Tibial nerve (tissue), 4 donors: ENCODE results near the gene MTCH1. TPM values are rescaled to one million over a fixed set of nuclear protein-coding genes. Genes with fewer than 3 reads are reported as not detected.
"Not testable (repeated sequence)": the region's sequence is repeated elsewhere in the genome, so short reads cannot be mapped to it uniquely, and the experiment has no call there.

Experiments
- DNase-seq, 2 donors: peaks; one replicate each; pipeline ENCODE4 v3.0.0-alpha.2; 2019; ENCODE audit warnings: low spot score in 2 of 2
- H3K27ac ChIP-seq, 4 donors: fragments of 200-600 bp; sonication (generic) in 3 of 4; one replicate each; pipeline ENCODE4 v1.5.1; 2017 to 2019; ENCODE audit warnings: mild to moderate bottlenecking in 1 of 4
- H3K27me3 ChIP-seq, 2 donors: fragments of 200-600 bp; sonication (generic) in 1 of 2; one replicate each; pipeline versions ENCODE4 v1.5.1 to v1.6.0; 2017 to 2019
- H3K36me3 ChIP-seq, 3 donors: fragments of 200-600 bp; sonication (generic); one replicate each; pipeline ENCODE4 v1.5.1; 2018 to 2019
- H3K4me1 ChIP-seq, 4 donors: fragments of 200-600 bp; sonication (generic) in 3 of 4; one replicate each; pipeline ENCODE4 v1.5.1; 2017 to 2019
- H3K4me3 ChIP-seq, 4 donors: fragments of 200-600 bp; sonication (generic) in 3 of 4; one replicate each; pipeline ENCODE4 v1.5.1; 2017 to 2019; ENCODE audit warnings: mild to moderate bottlenecking in 1 of 4, moderate library complexity in 1 of 4
- H3K9me3 ChIP-seq, 4 donors: fragments of 200-600 bp; sonication (generic) in 3 of 4; one replicate each; pipeline ENCODE4 v1.5.1; 2017 to 2019
- CTCF ChIP-seq, 5 experiments: fragments of 200-600 bp in 3 of 5; fragments of 450-650 bp in 2 of 5; sonication (generic) in 3 of 5; IDR thresholded peaks; one replicate each; pipeline ENCODE4 v1.5.1; 2016 to 2019; ENCODE audit warnings: antibody characterized with exemption in 5 of 5, mild to moderate bottlenecking in 3 of 5, moderate library complexity in 2 of 5
- EP300 ChIP-seq, 2 donors: sonication (generic); formaldehyde crosslinking; IDR thresholded peaks; one replicate each; pipeline ENCODE4 v1.6.1; 2017; ENCODE audit warnings: antibody characterized with exemption in 2 of 2, mild to moderate bottlenecking in 1 of 2
- POLR2A ChIP-seq, 2 donors: fragments of 450-650 bp; IDR thresholded peaks; one replicate each; pipeline ENCODE4 v1.6.1; 2017; ENCODE audit warnings: antibody characterized with exemption in 2 of 2, mild to moderate bottlenecking in 2 of 2, moderate library complexity in 2 of 2
- WGBS, 2 donors: methylation state at CpG; one replicate each; pipeline ENCODE4 v1.1.5; 2018; 5-methylcytosine and 5-hydroxymethylcytosine counted together
- total RNA-seq, 4 donors: library from RNA; depleted of rRNA; stranded (reverse); fragments of >200 nt; gene quantifications; one replicate each; pipeline ENCODE4 v1.1.0, GENCODE V29; 2016

The MTCH1 gene
- total RNA-seq, 4 donors from 2014 or later: 277 to 347 (median 301) TPM

- TF ChIP-seq POLR2A (IDR thresholded peaks at IDR 0.05) (no peak), EP300 (IDR thresholded peaks at IDR 0.05) (no peak), CTCF (IDR thresholded peaks at IDR 0.05) (no peak)
- no peak overlapping the region for H3K27ac ChIP-seq
- WGBS, 2 donors: 42 to 88% methylated on average over 4 of the region's 4 CpGs
- no peaks in the 10 kb centered on the region for H3K9me3 ChIP-seq
- no peak overlapping the region for H3K4me3 ChIP-seq
- no peaks in the 10 kb centered on the region for H3K36me3 ChIP-seq
- H3K27me3 ChIP-seq: no peaks in the 10 kb centered on the region
- H3K4me1 ChIP-seq: no peaks in the 10 kb centered on the region
- no peak for DNase-seq
Observed at GRCh38 chr6:36945301-36945700, 40.7 kb downstream of the MTCH1 start.

GRCh38 chr6:36944650-36945049, 41.3 kb downstream of the MTCH1 start:
- Histone ChIP-seq H3K36me3 (no peaks in the 10 kb centered on the region), H3K27me3 (no peaks in the 10 kb centered on the region), H3K9me3 (no peaks in the 10 kb centered on the region), H3K4me3 (no peak overlapping the region), H3K27ac (no peak overlapping the region), H3K4me1 (no peaks in the 10 kb centered on the region)
- TF ChIP-seq POLR2A (IDR thresholded peaks at IDR 0.05): no peak
- TF ChIP-seq EP300 (IDR thresholded peaks at IDR 0.05): no peak
- no peak for TF ChIP-seq CTCF (IDR thresholded peaks at IDR 0.05)
- 52 to 82% methylated on average over 5 of the region's 5 CpGs for WGBS, 2 donors
- no peak for DNase-seq

DNA sequence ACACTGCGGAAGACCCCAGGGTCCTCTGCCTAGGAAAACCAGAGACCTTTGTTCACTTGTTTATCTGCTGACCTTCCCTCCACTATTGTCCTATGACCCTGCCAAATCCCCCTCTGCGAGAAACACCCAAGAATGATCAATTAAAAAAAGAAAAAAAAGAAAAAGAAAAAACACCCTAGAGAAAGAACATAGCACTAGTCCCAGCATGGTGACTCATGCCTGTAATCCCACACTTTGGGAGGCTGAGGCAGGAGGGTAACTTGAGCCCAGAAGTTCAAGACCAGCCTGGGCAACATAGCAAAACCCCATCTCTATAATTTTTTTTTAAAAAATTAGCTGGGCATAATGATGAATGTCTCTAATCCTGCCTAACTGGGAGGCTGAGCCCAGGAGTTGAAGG, 43.7 kb downstream of the MTCH1 start:
- H3K9me3 ChIP-seq, H3K36me3 ChIP-seq, DNase-seq, H3K27me3 ChIP-seq, H3K4me1 ChIP-seq, H3K4me3 ChIP-seq, H3K27ac ChIP-seq: not testable (repeated sequence)
- WGBS, 2 donors: 33 to 48% methylated on average over 1 of the region's 2 CpGs

DNA sequence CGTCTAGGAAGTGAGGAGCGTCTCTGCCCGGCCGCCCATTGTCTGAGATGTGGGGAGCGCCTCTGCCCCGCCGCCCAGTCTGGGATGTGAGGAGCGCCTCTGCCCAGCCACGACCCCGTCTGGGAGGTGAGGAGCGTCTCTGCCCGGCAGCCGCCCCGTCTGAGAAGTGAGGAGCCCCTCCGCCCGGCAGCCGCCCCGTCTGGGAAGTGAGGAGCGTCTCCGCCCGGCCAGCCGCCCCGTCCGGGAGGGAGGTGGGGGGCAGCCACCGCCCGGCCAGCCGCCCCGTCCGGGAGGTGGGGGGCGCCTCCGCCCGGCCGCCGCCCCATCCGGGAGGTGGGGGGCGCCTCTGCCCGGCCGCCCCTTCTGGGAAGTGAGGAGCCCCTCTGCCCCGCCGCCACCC, 44.4 kb downstream of the MTCH1 start:
- not testable (repeated sequence) for H3K27me3 ChIP-seq, H3K9me3 ChIP-seq, H3K4me3 ChIP-seq, H3K4me1 ChIP-seq, DNase-seq, H3K36me3 ChIP-seq, H3K27ac ChIP-seq
- WGBS, 2 donors: 82 to 93% methylated on average over 5 to 18 of the region's 40 CpGs

DNA sequence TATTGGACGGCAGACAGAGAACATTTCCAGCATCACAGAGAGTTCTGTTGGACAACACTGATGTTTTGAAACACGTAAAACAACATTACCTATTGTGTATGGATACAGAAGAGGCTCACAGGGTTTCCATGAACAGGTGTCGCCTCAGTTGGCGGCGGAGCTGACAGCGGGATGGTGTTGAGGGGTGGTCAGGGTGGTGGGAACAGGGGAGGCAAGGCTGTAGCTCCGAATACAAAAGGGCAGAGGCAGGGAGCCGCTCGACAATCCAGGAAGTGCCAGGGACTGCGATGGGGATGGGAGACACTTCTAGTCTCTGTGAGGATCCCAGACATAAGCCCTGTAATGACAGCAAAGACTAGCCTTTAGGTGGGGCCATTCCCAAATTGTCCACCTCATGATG, 46.0 kb downstream of the MTCH1 start:
- no peaks in the 10 kb centered on the region for H3K9me3 ChIP-seq
- no peak overlapping the region for H3K27ac ChIP-seq
- no peaks in the 10 kb centered on the region for H3K4me1 ChIP-seq
- no peak for DNase-seq
- H3K36me3 ChIP-seq: no peaks in the 10 kb centered on the region
- 84 to 89% methylated on average over 10 of the region's 10 CpGs for WGBS, 2 donors
- no peak overlapping the region for H3K4me3 ChIP-seq
- H3K27me3 ChIP-seq: no peaks in the 10 kb centered on the region
- TF ChIP-seq POLR2A (IDR thresholded peaks at IDR 0.05) (no peak), EP300 (IDR thresholded peaks at IDR 0.05) (no peak), CTCF (IDR thresholded peaks at IDR 0.05) (no peak)

DNA sequence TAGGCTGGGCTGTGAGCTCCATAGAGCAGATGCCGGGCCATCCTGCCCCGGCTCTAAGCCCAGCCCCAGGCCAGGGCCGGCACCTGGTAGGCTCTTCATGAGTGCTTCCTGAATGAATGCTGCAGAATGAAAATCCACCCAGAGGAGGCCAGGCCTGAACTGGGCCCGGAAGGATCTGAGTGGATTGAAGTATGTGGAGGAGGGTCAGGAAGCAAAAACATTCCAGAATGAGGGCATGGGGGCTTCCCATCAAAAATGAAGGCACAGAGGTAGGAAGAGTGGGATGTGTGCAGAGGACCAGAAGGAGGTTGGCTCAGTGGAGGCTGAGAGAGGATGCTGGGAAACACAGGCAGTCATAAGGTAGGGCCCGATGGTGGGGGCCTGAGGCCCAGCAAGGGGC, 47.0 kb downstream of the MTCH1 start:
- not testable (repeated sequence) for H3K27ac ChIP-seq, DNase-seq, H3K36me3 ChIP-seq, H3K4me3 ChIP-seq, H3K27me3 ChIP-seq, H3K4me1 ChIP-seq, H3K9me3 ChIP-seq
- WGBS, 2 donors: 79 to 91% methylated on average over 3 to 5 of the region's 5 CpGs

- no peak for TF ChIP-seq EP300 (IDR thresholded peaks at IDR 0.05)
- no peak for TF ChIP-seq CTCF (IDR thresholded peaks at IDR 0.05)
- no peak for TF ChIP-seq POLR2A (IDR thresholded peaks at IDR 0.05)
- WGBS, 2 donors: 84 to 89% methylated on average over 4 of the region's 4 CpGs
- no peak overlapping the region for H3K4me3 ChIP-seq
- no peaks in the 10 kb centered on the region for H3K27me3 ChIP-seq
- H3K4me1 ChIP-seq: no peaks in the 10 kb centered on the region
- no peaks in the 10 kb centered on the region for H3K36me3 ChIP-seq
- DNase-seq: no peak
- H3K27ac ChIP-seq: no peak overlapping the region
- H3K9me3 ChIP-seq: no peaks in the 10 kb centered on the region
Observed at GRCh38 chr6:36938536-36938935, 47.5 kb downstream of the MTCH1 start.
